Right lobe of liver (tissue), 4 donors: Measurements from ENCODE around the gene NPIPB6.

ENCODE experiments used
- POLR2A ChIP-seq: fragments of 450-650 bp; IDR thresholded peaks from one replicate; pipeline ENCODE4 v1.6.1; 2017; ENCODE audit warnings: antibody characterized with exemption, mild to moderate bottlenecking
- TF ChIP-seq, protein P1 (sequence below), 4 donors: fragments of 200-600 bp in 3 of 4; fragments of 450-650 bp in 1 of 4; IDR thresholded peaks; one replicate each; pipeline versions ENCODE4 v1.5.1 to v1.8.0; 2016 to 2022; ENCODE audit warnings: antibody characterized with exemption in 4 of 4, mild to moderate bottlenecking in 2 of 4
- donor health status: DM: no; HTN: no; CAD: no.
- donor health status: DM: no; HTN: no; CAD: no.
- donor health status: DM: no; HTN: yes; CAD: no.

GRCh38 chr16:28303132-28303531 lies 60.2 kb downstream of the NPIPB6 start:
- TF ChIP-seq, protein P1, sequence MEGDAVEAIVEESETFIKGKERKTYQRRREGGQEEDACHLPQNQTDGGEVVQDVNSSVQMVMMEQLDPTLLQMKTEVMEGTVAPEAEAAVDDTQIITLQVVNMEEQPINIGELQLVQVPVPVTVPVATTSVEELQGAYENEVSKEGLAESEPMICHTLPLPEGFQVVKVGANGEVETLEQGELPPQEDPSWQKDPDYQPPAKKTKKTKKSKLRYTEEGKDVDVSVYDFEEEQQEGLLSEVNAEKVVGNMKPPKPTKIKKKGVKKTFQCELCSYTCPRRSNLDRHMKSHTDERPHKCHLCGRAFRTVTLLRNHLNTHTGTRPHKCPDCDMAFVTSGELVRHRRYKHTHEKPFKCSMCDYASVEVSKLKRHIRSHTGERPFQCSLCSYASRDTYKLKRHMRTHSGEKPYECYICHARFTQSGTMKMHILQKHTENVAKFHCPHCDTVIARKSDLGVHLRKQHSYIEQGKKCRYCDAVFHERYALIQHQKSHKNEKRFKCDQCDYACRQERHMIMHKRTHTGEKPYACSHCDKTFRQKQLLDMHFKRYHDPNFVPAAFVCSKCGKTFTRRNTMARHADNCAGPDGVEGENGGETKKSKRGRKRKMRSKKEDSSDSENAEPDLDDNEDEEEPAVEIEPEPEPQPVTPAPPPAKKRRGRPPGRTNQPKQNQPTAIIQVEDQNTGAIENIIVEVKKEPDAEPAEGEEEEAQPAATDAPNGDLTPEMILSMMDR (IDR thresholded peaks at IDR 0.05) = no peak
- no peak for TF ChIP-seq POLR2A
